Measurements from ENCODE around the gene NEK11. TPM values are rescaled to one million over a fixed set of nuclear protein-coding genes. Genes with fewer than 3 reads are reported as not detected.

NEK11 gene
- total and polyA plus RNA-seq, 8 donors, result 0.45 to 24.2 (median 2.3) TPM; not detected in 1

- Histone ChIP-seq H3K36me3 (peaks cover 6 to 76% (median 48%) of the 10 kb centered on the region in 4 donors), H3K27ac (no peak overlapping the region), H3K27me3 (no peaks in the 10 kb centered on the region), H3K4me3 (no peak overlapping the region), H3K4me1 (no peaks in the 10 kb centered on the region), H3K9me3 (no peaks in the 10 kb centered on the region)
- no peak for DNase-seq
- 88 to 100% (median 95%) methylated on average over 1 of the region's 1 CpG for WGBS, 5 donors
- intact Hi-C loops (cut with DNase I; ENCODE audit: low total_unique reads), result no loop called here
- TF ChIP-seq EP300 (IDR thresholded peaks at IDR 0.05) (no peak), POLR2AphosphoS5 (IDR thresholded peaks at IDR 0.05) (no peak), CTCF (IDR thresholded peaks at IDR 0.05) (no peak), POLR2A (IDR thresholded peaks at IDR 0.05) (no peak)
Observed at GRCh38 chr3:131004603-131005002, 22.1 kb upstream of the NEK11 start.

GRCh38 chr3:131007256-131007655 is 19.4 kb upstream of the NEK11 start:
- H3K27me3 ChIP-seq, result no peaks in the 10 kb centered on the region
- intact Hi-C loops (cut with DNase I; ENCODE audit: low total_unique reads), result no loop called here
- TF ChIP-seq CTCF (IDR thresholded peaks at IDR 0.05), result no peak
- no peak for TF ChIP-seq POLR2AphosphoS5 (IDR thresholded peaks at IDR 0.05)
- no peak for TF ChIP-seq POLR2A (IDR thresholded peaks at IDR 0.05)
- TF ChIP-seq EP300 (IDR thresholded peaks at IDR 0.05), result no peak
- no peak for DNase-seq
- no peak overlapping the region for H3K4me3 ChIP-seq
- no peaks in the 10 kb centered on the region for H3K4me1 ChIP-seq
- H3K27ac ChIP-seq, result no peak overlapping the region
- H3K9me3 ChIP-seq, result no peaks in the 10 kb centered on the region
- H3K36me3 ChIP-seq, result peaks cover 6 to 80% (median 62%) of the 10 kb centered on the region in 4 donors
- 92 to 100% (median 96%) methylated on average over 2 of the region's 2 CpGs for WGBS, 5 donors

GRCh38 chr3:131007782-131008181 is 18.9 kb upstream of the NEK11 start:
- no peak overlapping the region for H3K27ac ChIP-seq
- H3K27me3 ChIP-seq, result no peaks in the 10 kb centered on the region
- DNase-seq, result no peak
- no peak overlapping the region for H3K4me3 ChIP-seq
- intact Hi-C loops (cut with DNase I; ENCODE audit: low total_unique reads), result no loop called here
- H3K9me3 ChIP-seq, result no peaks in the 10 kb centered on the region
- H3K4me1 ChIP-seq, result no peaks in the 10 kb centered on the region
- TF ChIP-seq POLR2A (IDR thresholded peaks at IDR 0.05) (no peak), EP300 (IDR thresholded peaks at IDR 0.05) (no peak), CTCF (IDR thresholded peaks at IDR 0.05) (no peak), POLR2AphosphoS5 (IDR thresholded peaks at IDR 0.05) (no peak)
- WGBS, 5 donors, result 95 to 100% (median 97%) methylated on average over 2 of the region's 2 CpGs
- peaks cover 6 to 82% (median 67%) of the 10 kb centered on the region in 4 donors for H3K36me3 ChIP-seq

- Histone ChIP-seq H3K4me1 (no peaks in the 10 kb centered on the region), H3K4me3 (no peak overlapping the region), H3K27ac (no peak overlapping the region), H3K27me3 (no peaks in the 10 kb centered on the region), H3K36me3 (peaks cover 6 to 84% (median 70%) of the 10 kb centered on the region in 4 donors), H3K9me3 (no peaks in the 10 kb centered on the region)
- intact Hi-C loops (cut with DNase I; ENCODE audit: low total_unique reads), result no loop called here
- no peak for DNase-seq
- TF ChIP-seq POLR2A (IDR thresholded peaks at IDR 0.05) (no peak), POLR2AphosphoS5 (IDR thresholded peaks at IDR 0.05) (no peak), CTCF (IDR thresholded peaks at IDR 0.05) (no peak), EP300 (IDR thresholded peaks at IDR 0.05) (no peak)
- 92 to 100% (median 100%) methylated on average over 1 of the region's 1 CpG for WGBS, 5 donors
Observed at GRCh38 chr3:131008326-131008725, 18.4 kb upstream of the NEK11 start.
